GM18507 (cell line): ENCODE results near the gene ZNF107.
A peak's percentile ranks its signal among the peaks of the same experiment; 100 is the strongest.

Experiments
- DNase-seq: peaks from one replicate; pipeline ENCODE4 v3.0.0; 2011; ENCODE audit warnings: low read depth; ENCODE audit not compliant: insufficient read length; ENCODE audit errors: extremely low spot score
- FAIRE-seq: peaks from 2 replicates; lab custom pipeline; 2011; peaks lifted over from hg19 to GRCh38; lab: Jason Lieb, UNC

ZNF107 gene

DNA sequence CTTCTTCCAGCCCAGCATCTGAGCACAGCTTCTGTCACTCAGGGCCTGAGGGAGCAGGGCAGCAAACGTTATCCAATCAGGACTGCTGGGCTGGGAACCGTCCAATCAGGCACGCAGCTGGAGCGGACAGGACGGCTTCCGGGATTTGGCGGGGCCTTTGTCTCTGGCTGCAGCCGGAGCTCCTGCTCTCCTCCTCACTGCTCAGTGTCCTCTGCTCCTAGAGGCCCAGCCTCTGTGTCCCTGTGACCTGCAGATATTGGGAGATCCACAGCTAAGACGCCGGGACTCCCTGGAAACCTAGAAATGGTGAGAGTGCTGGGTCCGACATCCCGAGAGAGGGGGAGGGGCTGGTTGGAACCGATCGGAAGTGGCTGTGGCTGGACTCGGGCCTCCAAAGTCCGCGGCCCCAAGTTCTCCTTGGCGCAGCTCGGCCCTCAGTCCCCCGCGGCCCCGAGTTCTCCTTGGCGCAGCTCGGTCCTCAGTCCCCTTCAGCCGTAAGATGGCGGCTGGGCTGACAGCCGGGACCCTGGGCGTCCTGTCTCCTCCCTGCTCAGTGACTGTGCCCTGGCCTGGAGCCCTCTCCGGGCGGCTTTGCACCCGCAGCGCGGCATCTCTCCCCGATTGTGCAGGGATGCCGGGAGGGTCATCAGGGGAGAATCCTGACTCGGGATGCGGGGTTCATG, at the start of gene ZNF107:
Gene ZNF107, plus strand, starts transcription at position 154 of the 683 bp plus-strand sequence. Its CDS starts 150 bp downstream, at position 304.
- DNase-seq (peak; percentile 81), FAIRE-seq (peak; percentile 89)

DNA sequence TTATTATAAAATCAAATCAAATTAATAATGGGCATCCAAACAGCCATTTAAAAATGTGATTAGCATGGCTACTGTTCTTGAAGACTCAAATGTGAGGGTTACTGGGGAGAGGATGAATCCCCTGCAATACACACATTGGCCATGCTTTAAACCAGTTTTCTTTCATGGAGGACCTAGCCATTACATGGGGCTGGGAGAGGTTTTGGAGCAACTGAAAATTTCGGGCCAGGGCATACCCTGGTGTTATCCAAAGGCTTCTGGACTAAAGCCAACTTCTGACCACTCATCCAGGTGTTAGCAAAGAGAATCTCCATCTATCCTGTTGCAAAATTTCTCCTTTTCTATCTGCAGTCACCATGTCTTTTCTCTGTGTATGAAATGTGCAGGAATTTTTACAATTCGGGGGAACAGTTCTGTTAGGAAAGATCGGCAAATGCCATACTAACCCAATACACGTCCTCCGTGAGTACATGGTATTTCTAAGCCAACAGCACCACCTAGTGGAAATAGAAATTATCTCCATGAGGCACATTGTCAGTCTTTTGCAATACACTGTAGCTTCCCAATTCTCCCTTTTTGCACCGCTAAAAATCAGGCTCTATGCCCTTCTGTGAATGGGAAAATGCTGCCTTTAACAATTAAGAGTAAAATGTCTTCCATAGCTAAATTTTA, 47.0 kb upstream of the ZNF107 start:
- FAIRE-seq = no peak
- no peak for DNase-seq

- no peak for FAIRE-seq
- no peak for DNase-seq
Measured at GRCh38 chr7:64619705-64620104, 46.2 kb upstream of the ZNF107 start.

DNA sequence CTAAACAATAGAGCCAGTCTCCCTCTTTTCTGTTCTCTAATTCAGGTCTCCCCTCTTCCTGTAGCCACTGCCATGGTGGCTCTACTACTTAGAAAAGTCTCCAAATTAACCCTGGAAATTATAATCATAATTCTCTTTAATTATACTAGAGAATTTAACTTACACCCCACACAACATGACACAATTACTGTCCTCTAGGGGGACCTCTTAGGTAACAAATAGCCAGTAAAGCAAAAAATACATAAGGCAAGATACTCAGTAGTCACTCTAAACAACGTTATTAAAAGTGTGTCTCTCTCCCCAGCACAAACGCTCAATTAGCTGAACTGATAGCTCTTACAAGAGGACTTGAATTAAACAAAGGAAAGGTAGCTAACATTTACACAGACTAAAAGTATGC, 44.3 kb upstream of the ZNF107 start:
- FAIRE-seq (no peak), DNase-seq (no peak)

DNA sequence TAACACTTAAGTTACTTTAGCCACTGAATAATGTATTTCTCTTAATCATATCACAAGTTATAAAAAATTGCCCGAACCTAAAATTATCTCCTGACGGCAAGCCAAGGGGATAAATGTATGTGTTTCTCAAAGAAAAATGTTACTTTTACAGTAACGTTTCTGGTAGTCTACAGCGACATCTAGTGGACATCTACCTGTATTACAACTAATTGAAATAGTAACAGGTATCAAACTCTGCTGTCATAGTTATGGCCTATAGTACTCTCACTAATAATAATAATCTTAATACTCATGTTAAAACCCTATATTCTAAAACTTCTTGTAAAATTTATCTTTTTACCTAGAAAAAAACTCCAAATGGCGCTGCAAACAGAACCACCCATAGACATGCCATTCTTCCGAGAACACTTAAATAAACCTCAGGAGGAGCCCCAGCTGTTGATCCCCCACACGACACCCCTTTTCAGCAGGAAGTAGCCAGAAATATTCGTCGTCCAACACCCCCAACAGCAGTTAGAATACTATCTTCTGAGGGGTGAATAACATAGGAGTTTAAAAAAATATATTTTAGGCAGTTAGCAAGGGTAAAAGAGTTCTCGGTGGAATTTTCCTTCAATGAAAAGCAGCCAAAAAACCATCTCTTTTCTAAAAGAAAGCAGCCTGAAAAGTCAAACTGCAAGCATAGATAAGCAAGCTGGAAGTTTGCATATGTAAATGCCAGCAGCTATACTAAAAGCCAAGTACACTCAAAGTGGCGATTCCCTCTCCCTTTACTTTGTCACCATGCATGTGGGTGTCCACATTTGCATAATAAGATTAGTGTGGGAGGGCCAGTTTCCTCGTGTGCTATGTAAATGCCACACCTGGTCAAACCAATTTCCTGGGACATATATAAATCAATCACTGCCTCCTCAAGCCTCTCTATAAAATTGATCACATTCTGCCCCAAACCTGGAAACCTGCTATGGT, 40.5 kb upstream of the ZNF107 start:
- DNase-seq (no peak), FAIRE-seq (no peak)

- no peak for FAIRE-seq
- no peak for DNase-seq
Measured at GRCh38 chr7:64626083-64626469, 39.9 kb upstream of the ZNF107 start.

GRCh38 chr7:64626557-64626956, 39.4 kb upstream of the ZNF107 start:
- DNase-seq (no peak), FAIRE-seq (no peak)

- DNase-seq (no peak), FAIRE-seq (no peak)
Measured at GRCh38 chr7:64628192-64628591, 37.7 kb upstream of the ZNF107 start.

DNA sequence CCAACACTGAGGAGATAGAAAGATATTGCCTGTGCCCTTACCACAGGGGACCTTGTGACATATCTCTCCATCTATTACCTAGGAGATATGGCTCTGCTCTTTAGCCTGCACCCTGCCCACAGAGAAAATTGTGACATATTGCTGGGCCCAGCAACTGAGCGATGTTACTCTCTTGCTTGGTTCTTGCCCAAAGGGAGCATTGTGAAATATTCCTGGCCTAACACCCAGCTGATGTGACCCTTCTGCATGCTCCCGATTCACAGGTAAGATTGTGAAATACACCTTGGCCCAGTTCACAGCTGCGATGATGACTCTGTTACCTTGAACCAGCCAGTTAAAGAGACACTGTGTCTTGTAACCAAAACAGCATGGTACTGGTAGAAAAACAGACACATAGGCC, 37.2 kb upstream of the ZNF107 start:
- DNase-seq (no peak), FAIRE-seq (no peak)

DNA sequence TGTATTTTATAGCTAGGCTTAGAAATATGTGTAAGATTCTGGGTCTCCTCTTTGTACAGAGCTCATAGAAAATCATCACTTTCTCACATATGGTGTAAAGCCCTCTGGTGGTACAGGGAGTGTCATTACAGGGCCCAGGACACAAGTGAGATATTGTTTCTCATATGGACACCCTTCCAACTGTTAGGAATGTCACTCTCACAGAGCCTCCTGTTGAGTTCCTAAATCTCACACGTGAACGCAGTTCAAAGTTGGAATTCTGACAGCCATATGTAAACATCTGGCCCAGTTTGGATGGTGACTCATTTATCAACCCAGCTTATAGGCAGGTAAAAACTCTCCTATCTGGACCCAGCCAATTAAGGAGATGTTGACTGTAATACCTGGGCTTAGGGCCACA, 35.4 kb upstream of the ZNF107 start:
- FAIRE-seq = no peak

DNA sequence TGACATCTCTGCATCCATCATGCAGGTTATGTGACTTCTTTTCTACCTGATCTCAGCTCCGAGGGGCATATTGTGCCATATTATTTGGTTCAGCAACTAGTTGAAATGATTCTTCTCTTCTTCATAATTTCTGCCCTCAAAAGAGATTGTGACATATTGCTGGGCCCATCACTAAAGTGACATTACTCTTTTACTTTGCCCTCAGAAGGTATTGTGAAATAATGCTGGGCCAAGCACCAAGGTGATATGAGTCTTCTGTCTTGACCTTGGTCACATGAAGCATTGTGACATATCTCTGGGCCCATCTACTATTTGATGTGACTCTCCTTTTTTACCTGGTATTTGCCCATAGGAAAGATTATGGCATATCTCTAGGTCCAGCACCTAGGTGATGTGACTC, 33.9 kb upstream of the ZNF107 start:
- FAIRE-seq (no peak), DNase-seq (no peak)

More for the DNA sequence above, 35.4 kb upstream of the ZNF107 start:
- DNase-seq = no peak

GRCh38 chr7:64633401-64633800, 32.5 kb upstream of the ZNF107 start:
- DNase-seq = no peak

GRCh38 chr7:64634406-64635062, 31.4 kb upstream of the ZNF107 start:
- no peak for FAIRE-seq
- no peak for DNase-seq

More at GRCh38 chr7:64633401-64633800, 32.5 kb upstream of the ZNF107 start:
- no peak for FAIRE-seq

- no peak for DNase-seq
- FAIRE-seq = no peak
Measured at GRCh38 chr7:64636386-64636785, 29.5 kb upstream of the ZNF107 start.

- no peak for FAIRE-seq
- DNase-seq = no peak
Measured at GRCh38 chr7:64637521-64638445, 28.1 kb upstream of the ZNF107 start.

GRCh38 chr7:64638822-64639221, 27.1 kb upstream of the ZNF107 start:
- FAIRE-seq (no peak), DNase-seq (no peak)

DNA sequence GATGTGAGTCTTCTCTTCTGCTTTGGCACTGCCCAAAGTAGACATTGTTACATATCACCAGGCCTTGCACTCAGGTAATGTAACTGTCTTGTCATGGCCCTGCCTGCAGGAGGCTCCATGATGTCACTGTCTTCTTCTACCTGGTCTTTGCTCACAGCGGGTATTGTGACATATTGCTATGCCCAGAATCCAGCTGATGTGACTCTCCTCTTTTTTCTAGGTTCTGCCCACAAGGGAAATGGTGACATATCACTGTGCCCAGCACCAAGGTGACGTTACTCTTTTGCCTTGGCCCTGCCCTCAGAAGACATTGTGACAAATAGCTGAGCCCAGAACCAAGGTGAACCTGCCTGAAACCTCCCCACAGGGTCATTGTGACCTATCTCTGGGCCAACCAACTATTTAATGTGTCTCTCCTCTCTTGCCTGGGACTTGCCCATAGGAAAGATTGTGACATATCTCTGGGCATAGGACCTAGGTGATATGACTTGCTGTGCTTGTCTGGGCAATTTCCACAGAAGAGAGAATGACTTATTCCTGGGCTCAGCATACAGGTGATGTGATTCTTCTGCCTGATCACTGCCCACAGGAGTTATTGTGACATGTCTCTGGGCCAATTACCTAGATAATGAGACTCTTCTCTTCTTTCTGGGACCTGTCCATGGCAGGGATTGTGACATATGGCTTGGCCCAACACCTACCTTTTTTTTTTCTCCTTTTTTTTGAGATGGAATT, 26.5 kb upstream of the ZNF107 start:
- FAIRE-seq = no peak
- no peak for DNase-seq

DNA sequence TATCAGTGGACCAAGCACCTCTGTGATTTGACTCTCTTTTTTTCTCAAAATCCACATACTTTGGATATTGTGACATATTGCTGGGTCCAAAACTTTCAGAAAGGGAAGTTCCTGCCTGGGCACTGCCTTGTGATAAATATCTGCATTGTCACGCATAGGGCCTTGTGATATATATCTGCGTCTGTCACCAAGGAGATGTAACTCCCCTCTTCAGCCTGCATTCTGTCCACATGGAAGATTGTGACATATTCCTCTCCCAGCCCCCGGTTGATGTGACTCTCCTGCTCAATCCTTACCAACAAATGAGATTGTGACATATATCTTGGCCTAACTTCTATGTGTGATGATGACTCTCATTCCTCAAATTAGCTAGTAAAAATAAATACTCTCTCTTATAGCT, 25.4 kb upstream of the ZNF107 start:
- no peak for DNase-seq

More for the DNA sequence above, 25.4 kb upstream of the ZNF107 start:
- FAIRE-seq = no peak
